T-cell (primary cell): ENCODE results near the gene CTXN1. TPM values are rescaled to one million over a fixed set of nuclear protein-coding genes. Genes with fewer than 3 reads are reported as not detected.
A peak's percentile ranks its signal among the peaks of the same experiment; 100 is the strongest.
"Not testable (repeated sequence)": the region's sequence is repeated elsewhere in the genome, so short reads cannot be mapped to it uniquely, and the experiment has no call there.

Source experiments
- ATAC-seq, 4 experiments: fragments of 200-7000 bp in 3 of 4; fragments of 150-1000 bp in 1 of 4; cut with Tn5 transposase; replicated peaks in 1 of 4; 1 replicate in 3 of 4; 2 replicates in 1 of 4; pipeline ENCODE4 v1.10.0; 2021; ENCODE audit warnings: moderate library complexity in 3 of 4, mild to moderate bottlenecking in 2 of 4, moderate number of reproducible peaks in 1 of 4
- CTCF ChIA-PET, 2 donors: fragments of 300-600 bp; sonication (Branson Sonifier 250); formaldehyde crosslinking; loops; one replicate each; lab custom pipeline; 2022; ENCODE audit warnings: antibody characterized with exemption in 2 of 2; lab: Charles Lee
- POLR2A ChIA-PET, 2 donors: fragments of 300-600 bp; sonication (Branson Sonifier 250); formaldehyde crosslinking; loops; one replicate each; lab custom pipeline; 2022; ENCODE audit warnings: antibody characterized with exemption in 2 of 2; lab: Charles Lee
- DNase-seq, 35 experiments: peaks; one replicate each; pipeline versions ENCODE4 v3.0.0 to v3.0.0-alpha.2; 2013 to 2023
- H3K27ac ChIP-seq: one replicate; pipeline ENCODE4 v1.5.1; 2013; ENCODE audit warnings: low read length
- H3K27me3 ChIP-seq, 2 experiments: replicated peaks in 1 of 2; 1 replicate in 1 of 2; 2 replicates in 1 of 2; pipeline versions ENCODE4 v1.6.1 to v1.7.0; 2013; ENCODE audit warnings: low read length in 1 of 2, mixed read lengths in 1 of 2; ENCODE audit not compliant: control insufficient read depth in 2 of 2, insufficient read depth in 2 of 2; ENCODE audit errors: extremely low read depth in 1 of 2
- H3K36me3 ChIP-seq, 2 donors: 1 replicate in 1 of 2; 2 replicates in 1 of 2; pipeline versions ENCODE4 v1.6.1 to v1.7.0; 2013; ENCODE audit warnings: low read length in 1 of 2; ENCODE audit not compliant: control insufficient read depth in 2 of 2, insufficient read depth in 1 of 2; ENCODE audit errors: extremely low read depth in 1 of 2
- H3K4me1 ChIP-seq, 2 experiments: 1 replicate in 1 of 2; 2 replicates in 1 of 2; pipeline versions ENCODE4 v1.6.1 to v1.7.0; 2013; ENCODE audit warnings: low read length in 2 of 2, mixed read lengths in 1 of 2; ENCODE audit not compliant: insufficient read depth in 2 of 2, control insufficient read depth in 1 of 2; ENCODE audit errors: extremely low read depth in 1 of 2
- H3K4me3 ChIP-seq, 2 donors: 1 replicate in 1 of 2; 2 replicates in 1 of 2; pipeline versions ENCODE4 v1.5.1 to v1.7.0; 2013; ENCODE audit warnings: mild to moderate bottlenecking in 2 of 2, low read length in 1 of 2, moderate library complexity in 1 of 2; ENCODE audit not compliant: control insufficient read depth in 1 of 2; ENCODE audit errors: extremely low read depth in 1 of 2
- H3K9me3 ChIP-seq: 2 replicates; pipeline ENCODE4 v1.7.0; 2013
- H3K27ac Mint-ChIP-seq, 2 donors: one replicate each; pipeline ENCODE4 v1.8.0; 2020 to 2021; ENCODE audit warnings: mild to moderate bottlenecking in 2 of 2, mixed read lengths in 2 of 2
- H3K27me3 Mint-ChIP-seq, 2 donors: one replicate each; pipeline ENCODE4 v1.8.0; 2021 to 2022; ENCODE audit warnings: mixed read lengths in 2 of 2
- H3K36me3 Mint-ChIP-seq: one replicate; pipeline ENCODE4 v1.8.0; 2021; ENCODE audit warnings: mixed read lengths
- H3K4me1 Mint-ChIP-seq, 3 donors: one replicate each; pipeline ENCODE4 v1.8.0; 2020 to 2022; ENCODE audit warnings: mixed read lengths in 3 of 3, mild to moderate bottlenecking in 1 of 3
- H3K4me3 Mint-ChIP-seq, 3 donors: one replicate each; pipeline ENCODE4 v1.8.0; 2020 to 2022; ENCODE audit warnings: mild to moderate bottlenecking in 3 of 3, mixed read lengths in 3 of 3, moderate library complexity in 3 of 3
- H3K9me3 Mint-ChIP-seq, 3 donors: one replicate each; pipeline ENCODE4 v1.8.0; 2020 to 2022; ENCODE audit warnings: mixed read lengths in 3 of 3
- WGBS: methylation state at CpG from one replicate; pipeline ENCODE4 v1.1.5; 2013; ENCODE audit warnings: missing lambda C conversion rate; ENCODE audit not compliant: insufficient coverage; 5-methylcytosine and 5-hydroxymethylcytosine counted together
- total RNA-seq, 35 experiments: library from RNA in 6 of 35; stranded (reverse) in 6 of 35; fragments of 120-200 nt in 1 of 35; gene quantifications; one replicate each; pipeline versions ENCODE4 v1.2.1 to v1.2.4 and lab custom pipeline; 2013 to 2026

The CTXN1 gene
- total RNA-seq, 5 donors from 2014 or later (not counting 1 experiment from before 2014, with no cell fraction given) = 0.19 to 0.47 (median 0.30) TPM; not detected in 1

DNA sequence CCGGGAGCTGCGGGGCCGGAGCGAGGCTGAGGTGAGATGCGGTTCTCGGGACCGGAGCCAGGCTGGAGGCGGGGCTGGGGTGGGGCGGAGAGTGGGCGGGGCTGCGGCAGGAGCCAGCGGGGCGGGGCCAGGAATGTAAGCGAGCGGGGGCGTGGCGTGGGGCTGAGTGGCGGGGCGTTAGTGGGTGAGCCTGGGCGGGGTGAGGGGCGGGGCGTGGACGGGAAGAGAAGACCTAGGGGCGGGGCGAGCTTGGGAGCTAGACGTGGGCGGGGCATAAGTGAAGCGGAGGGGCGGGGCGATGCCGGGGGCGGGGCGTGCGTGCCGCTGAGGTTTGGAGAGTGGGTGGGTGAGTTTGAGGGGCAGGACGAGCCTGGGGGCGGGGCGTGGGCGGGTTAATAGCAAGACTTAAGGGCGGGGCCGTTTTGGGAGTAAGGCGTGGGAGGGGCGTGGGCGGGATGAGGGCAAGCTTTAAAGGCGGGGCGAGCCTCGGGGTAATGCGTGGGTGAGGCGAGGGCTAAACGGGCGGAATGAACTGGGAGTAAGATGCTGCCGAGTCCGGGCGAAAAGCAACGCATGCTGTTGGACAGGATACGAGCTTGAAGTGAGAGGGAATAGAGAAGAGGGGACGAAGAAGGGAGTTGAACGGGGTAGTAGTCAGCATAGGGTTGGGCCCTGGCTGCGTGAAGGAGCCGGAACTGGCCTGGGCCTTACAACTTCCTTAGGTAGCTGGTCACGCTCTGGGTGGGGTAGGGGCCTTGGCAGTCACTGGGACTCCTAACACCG lies 5.2 kb downstream of the CTXN1 start:
- peak; percentile 67 to 79 (median 70) for ATAC-seq
- H3K27ac ChIP-seq = peak overlapping the region; percentile 72

DNA sequence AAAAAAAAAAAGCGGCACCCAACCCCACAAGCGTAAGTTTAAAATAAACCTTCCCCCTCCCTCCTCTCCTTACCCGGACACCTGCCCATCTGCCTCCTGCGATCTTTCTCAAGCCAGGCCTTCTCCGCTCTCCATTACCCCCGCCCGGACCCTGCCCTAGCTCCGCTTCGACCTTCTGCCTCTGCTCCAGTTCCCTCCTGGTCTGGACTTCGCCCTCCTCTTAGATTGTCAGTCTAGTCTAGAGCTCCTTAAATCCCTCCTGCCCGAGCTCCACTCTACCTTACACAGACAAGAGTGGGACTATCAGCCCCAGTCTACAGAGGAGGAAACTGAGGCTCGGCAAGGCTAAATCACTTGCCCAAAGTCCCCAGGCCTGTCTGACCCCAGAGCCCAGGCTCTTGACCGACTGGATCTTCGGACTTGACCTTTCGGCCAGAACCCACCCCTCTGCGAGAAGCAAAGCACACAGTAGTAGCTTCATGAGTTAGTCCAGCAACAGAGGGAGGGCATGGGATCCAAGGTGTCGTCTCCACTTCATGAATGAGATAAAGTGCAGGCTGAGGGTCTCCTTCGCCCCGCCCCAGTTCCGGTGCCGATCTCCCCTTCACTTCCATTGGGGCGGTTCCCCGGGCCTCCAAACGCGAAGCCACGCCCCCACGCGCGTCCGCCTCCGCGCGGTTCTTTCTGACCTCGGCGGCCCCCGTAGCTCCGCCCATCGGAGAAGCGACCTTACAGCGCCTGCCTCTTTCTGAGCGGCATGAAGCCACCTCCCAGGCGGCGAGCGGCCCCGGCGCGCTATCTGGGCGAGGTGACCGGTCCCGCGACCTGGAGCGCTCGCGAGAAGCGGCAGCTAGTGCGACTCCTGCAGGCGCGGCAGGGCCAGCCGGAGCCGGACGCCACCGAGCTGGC lies 6.1 kb downstream of the CTXN1 start, which contains the start of gene SNAPC2:
TSS of gene SNAPC2 (plus strand) at position 729 of the 909 bp plus-strand sequence. CDS start at position 758, 29 bp downstream.
- Histone ChIP-seq H3K27ac (peak within 1 kb of the TSS; percentile 72), H3K9me3 (no peaks in the 10 kb centered on the region), H3K4me3 (peak within 1 kb of the TSS; percentile 57), H3K4me1 (peaks cover 17 to 68% of the 10 kb centered on the region in 2 experiments), H3K27me3 (peaks cover 3 to 45% of the 10 kb centered on the region in 2 experiments), H3K36me3 (peaks cover 6 to 13% of the 10 kb centered on the region in 2 donors)
- Mint-ChIP-seq H3K9me3 (no peaks in the 10 kb centered on the region), H3K27ac (peak within 1 kb of the TSS; percentile 91 to 94), H3K4me3 (peak within 1 kb of the TSS; percentile 86 to 94 (median 88)), H3K36me3 (no peaks in the 10 kb centered on the region), H3K4me1 (peaks cover 29 to 53% (median 35%) of the 10 kb centered on the region in 3 donors), H3K27me3 (peaks cover 10 to 31% of the 10 kb centered on the region in 2 donors)
- ATAC-seq = peak; percentile 69 to 71 (median 70)
- ChIA-PET POLR2A (interaction anchor here in 1 of 2 donors (0.6 to 2.2 kb wide), 9 partner anchors 8 to 290 kb away, joined by 3 to 9 read pairs (median 5); partner anchors contain the start of genes MAP2K7, PET100, TIMM44 and XAB2), CTCF (interaction anchor here in 1 of 2 donors (0.6 to 3.6 kb wide), 13 partner anchors 8 to 1918 kb away, joined by 3 to 33 read pairs (median 5); partner anchors contain the start of genes MAP2K7, MCOLN1 and TIMM44)
- peak; percentile 91 to 98 (median 96) for DNase-seq
- WGBS = 9% methylated on average over 59 of the region's 62 CpGs

More for the DNA sequence above, 5.2 kb downstream of the CTXN1 start:
- H3K4me1 ChIP-seq = peaks cover 17 to 67% of the 10 kb centered on the region in 2 experiments
- H3K4me1 Mint-ChIP-seq = peaks cover 29 to 51% (median 33%) of the 10 kb centered on the region in 3 donors
- H3K36me3 ChIP-seq = peaks cover 6 to 13% of the 10 kb centered on the region in 2 donors
- no peaks in the 10 kb centered on the region for H3K9me3 Mint-ChIP-seq
- H3K27me3 Mint-ChIP-seq = peaks cover 6 to 24% of the 10 kb centered on the region in 2 donors
- POLR2A ChIA-PET = interaction anchor here in 1 of 2 donors (0.6 to 2.2 kb wide), 9 partner anchors 9 to 1148 kb away, joined by 3 to 9 read pairs (median 5); partner anchors contain the start of genes MAP2K7, PET100, TIMM44 and VAV1
- H3K36me3 Mint-ChIP-seq = no peaks in the 10 kb centered on the region
- peak; percentile 93 to 100 (median 100) for DNase-seq
- peak overlapping the region; percentile 91 to 94 for H3K27ac Mint-ChIP-seq
- peak overlapping the region; percentile 86 to 94 (median 88) for H3K4me3 Mint-ChIP-seq
- no peaks in the 10 kb centered on the region for H3K9me3 ChIP-seq
- under 1% methylated on average over 38 of the region's 62 CpGs for WGBS
- CTCF ChIA-PET = interaction anchor here (0.6 to 3.6 kb wide), 16 partner anchors 9 to 1919 kb away, joined by 3 to 33 read pairs (median 4); partner anchors contain the start of genes MAP2K7 (in 1 of the 2), MCOLN1 (in 1 of the 2) and TIMM44 (in 1 of the 2)
- H3K27me3 ChIP-seq = peaks cover 3 to 37% of the 10 kb centered on the region in 2 experiments
- peak overlapping the region; percentile 57 for H3K4me3 ChIP-seq

DNA sequence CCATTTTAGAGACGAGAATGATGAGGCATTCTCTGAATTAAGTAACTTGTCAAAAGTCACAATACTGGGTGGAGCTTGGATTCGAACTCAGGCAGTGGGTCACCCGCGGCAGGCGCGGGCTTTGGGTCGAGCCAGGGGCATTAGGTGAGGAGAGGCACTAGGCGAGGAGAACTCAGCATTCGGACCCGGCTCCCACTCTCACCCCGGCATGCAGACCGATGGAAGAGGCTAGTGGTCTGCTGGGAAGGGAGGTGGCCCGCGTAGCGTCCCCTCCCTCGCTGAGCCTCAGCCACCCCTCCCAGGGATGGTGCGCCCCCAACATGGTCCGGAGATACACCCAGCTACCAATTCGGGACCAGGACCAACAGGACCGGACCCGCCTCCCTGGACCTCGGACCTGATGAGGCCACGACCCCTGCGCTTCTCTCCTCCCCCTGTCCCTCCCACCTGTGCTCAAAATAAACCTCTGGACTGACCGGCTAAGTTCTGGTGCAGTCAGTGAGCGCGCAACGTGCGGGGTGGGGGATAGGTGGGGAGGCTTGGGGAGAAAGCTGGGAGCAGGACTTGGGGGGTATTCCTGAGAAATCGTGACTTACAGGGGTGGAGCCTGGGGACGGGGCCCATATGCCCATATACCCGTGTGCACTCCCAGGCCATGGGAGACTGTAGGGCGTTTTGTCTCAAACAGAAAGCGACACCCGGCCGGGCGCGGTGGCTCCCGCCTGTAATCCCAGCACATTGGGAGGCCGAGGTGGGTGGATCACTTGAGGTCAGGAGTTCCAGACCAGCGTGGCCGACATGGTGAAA lies 7.1 kb downstream of the CTXN1 start:
- 55% methylated on average over 27 of the region's 42 CpGs for WGBS
- Mint-ChIP-seq H3K27ac (no peak overlapping the region), H3K27me3 (peaks cover 10 to 37% of the 10 kb centered on the region in 2 donors), H3K9me3 (no peaks in the 10 kb centered on the region), H3K36me3 (no peaks in the 10 kb centered on the region), H3K4me1 (peaks cover 29 to 50% (median 35%) of the 10 kb centered on the region in 3 donors), H3K4me3 (peak overlapping the region; percentile 86 to 94 (median 88))
- H3K4me1 ChIP-seq = peaks cover 17 to 64% of the 10 kb centered on the region in 2 experiments
- H3K9me3 ChIP-seq = no peaks in the 10 kb centered on the region
- no peak overlapping the region for H3K27ac ChIP-seq
- CTCF ChIA-PET = interaction anchor here in 1 of 2 donors (0.6 to 3.6 kb wide), 5 partner anchors 10 to 83 kb away, joined by 3 to 33 read pairs (median 28); partner anchors contain the start of genes MAP2K7 and TIMM44
- H3K36me3 ChIP-seq = peaks cover 6 to 13% of the 10 kb centered on the region in 2 donors
- H3K27me3 ChIP-seq = peaks cover 3 to 54% of the 10 kb centered on the region in 2 experiments
- ATAC-seq = no peak
- DNase-seq = no peak
- H3K4me3 ChIP-seq = no peak overlapping the region
- POLR2A ChIA-PET = interaction anchor here in 1 of 2 donors (0.7 to 1.5 kb wide), 2 partner anchors 289 to 453 kb away, joined by 3 to 4 read pairs; partner anchors contain the start of genes PET100 and XAB2

DNA sequence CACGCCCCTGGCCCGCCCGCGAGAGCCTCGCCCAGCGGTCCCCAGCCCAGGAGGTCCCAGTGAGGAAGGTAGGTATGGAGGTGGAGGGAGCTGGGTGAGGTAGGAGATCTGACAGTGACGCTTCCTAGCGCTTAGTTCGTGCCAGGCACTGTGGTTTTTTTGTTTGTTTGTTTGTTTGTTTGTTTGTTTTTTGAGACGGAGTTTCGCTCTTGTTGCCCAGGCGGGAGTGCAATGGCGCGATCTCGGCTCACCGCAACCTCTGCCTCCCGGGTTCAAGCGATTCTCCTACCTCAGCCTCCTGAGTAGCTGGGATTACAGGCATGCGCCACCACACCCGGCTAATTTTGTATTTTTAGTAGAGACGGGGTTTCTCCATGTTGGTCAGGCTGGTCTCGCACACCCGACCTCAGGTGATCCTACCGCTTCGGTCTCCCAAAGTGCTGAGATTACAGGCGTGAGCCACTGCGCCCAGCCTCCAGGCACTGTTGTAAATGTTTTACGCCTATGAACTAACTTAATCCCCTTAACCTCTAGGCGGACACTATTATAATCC lies 7.8 kb downstream of the CTXN1 start:
- WGBS = 20% methylated on average over 10 of the region's 29 CpGs
- not testable (repeated sequence) for H3K9me3 ChIP-seq, H3K27ac ChIP-seq, DNase-seq, H3K36me3 Mint-ChIP-seq, ATAC-seq, H3K9me3 Mint-ChIP-seq
- H3K4me1 ChIP-seq = peaks cover 17 to 64% of the 10 kb centered on the region in 2 experiments
- Mint-ChIP-seq H3K4me3 (peak overlapping the region in 2 of 3 donors; percentile 9 to 72), H3K27ac (peak overlapping the region in 1 of 2 donors; percentile 28), H3K4me1 (peaks cover 29 to 47% (median 35%) of the 10 kb centered on the region in 3 donors), H3K27me3 (peaks cover 10 to 37% of the 10 kb centered on the region in 2 donors)
- peaks cover 6 to 13% of the 10 kb centered on the region in 2 donors for H3K36me3 ChIP-seq
- POLR2A ChIA-PET = interaction anchor here in 1 of 2 donors (0.7 kb wide), 1 partner anchor 453 kb away, joined by 3 read pairs; no protein-coding TSS in a partner anchor
- H3K27me3 ChIP-seq = peaks cover 3 to 54% of the 10 kb centered on the region in 2 experiments
- CTCF ChIA-PET = interaction anchor here in 1 of 2 donors (0.6 to 1.1 kb wide), 3 partner anchors 10 to 84 kb away, joined by 3 to 6 read pairs (median 3); partner anchors contain the start of gene MAP2K7
- H3K4me3 ChIP-seq = peak overlapping the region in 1 of 2 donors; percentile 55
